Panc1 (cell line): ENCODE results near the gene DNAJC13. TPM values are rescaled to one million over a fixed set of nuclear protein-coding genes. Genes with fewer than 3 reads are reported as not detected.
"Not testable (repeated sequence)": the region's sequence is repeated elsewhere in the genome, so short reads cannot be mapped to it uniquely, and the experiment has no call there.

ENCODE experiments used
- ATAC-seq: fragments of 200-7000 bp; cut with Tn5 transposase; 2 replicates; pipeline ENCODE4 v1.9.1; 2020; ENCODE audit warnings: mild to moderate bottlenecking, moderate library complexity
- BruUV-seq: library from RNA; stranded (reverse); fragments of 400-500 nt; replicated peaks from 2 replicates; lab custom pipeline; 2021; lab: Mats Ljungman, UMichigan
- CTCF ChIA-PET: fragments of 300-600 bp; sonication (Branson Sonifier 250); formaldehyde crosslinking; loops from one replicate; lab custom pipeline; 2022; ENCODE audit warnings: antibody characterized with exemption; lab: Charles Lee
- POLR2A ChIA-PET: fragments of 300-600 bp; sonication (Branson Sonifier 250); formaldehyde crosslinking; loops from one replicate; lab custom pipeline; 2022; ENCODE audit warnings: antibody characterized with exemption; lab: Charles Lee
- DNase-seq: peaks from one replicate; pipeline ENCODE4 v3.0.0-alpha.2; 2010; ENCODE audit warnings: low read depth, low spot score
- H3K27ac ChIP-seq: 2 replicates; pipeline ENCODE4 v1.5.1; 2011; ENCODE audit warnings: mild to moderate bottlenecking, low read length, inconsistent platforms
- H3K27me3 ChIP-seq: fragments of 200-500 bp; sonication (Bioruptor generic); 2 replicates; pipeline ENCODE4 v1.6.0; 2014; ENCODE audit warnings: low read length, inconsistent platforms; ENCODE audit not compliant: control insufficient read depth, insufficient read depth
- H3K36me3 ChIP-seq: fragments of 200-500 bp; sonication (Bioruptor generic); 2 replicates; pipeline ENCODE4 v1.5.1; 2014; ENCODE audit warnings: inconsistent platforms, mild to moderate bottlenecking, low read length, moderate library complexity; ENCODE audit not compliant: control insufficient read depth, insufficient read depth
- H3K4me1 ChIP-seq: 2 replicates; pipeline ENCODE4 v1.5.1; 2011; ENCODE audit warnings: inconsistent platforms, mild to moderate bottlenecking, low read length, moderate library complexity; ENCODE audit not compliant: control insufficient read depth, insufficient read depth
- H3K4me3 ChIP-seq, 2 experiments: 2 replicates each; pipeline ENCODE4 v1.5.1; 2011 to 2012; ENCODE audit warnings: low read depth in 2 of 2, low read length in 2 of 2, mild to moderate bottlenecking in 2 of 2, inconsistent platforms in 1 of 2, moderate library complexity in 1 of 2
- H3K9me3 ChIP-seq: fragments of 200-500 bp; sonication (Bioruptor generic); 2 replicates; pipeline ENCODE4 v1.5.1; 2014; ENCODE audit warnings: low read depth, mild to moderate bottlenecking, inconsistent platforms, low read length, moderate library complexity; ENCODE audit not compliant: control insufficient read depth, insufficient read depth
- POLR2AphosphoS5 ChIP-seq: IDR thresholded peaks from 2 replicates; pipeline ENCODE4 v1.6.1; 2012; ENCODE audit warnings: mild to moderate bottlenecking, low read depth, low read length, moderate library complexity
- SIN3A ChIP-seq: IDR thresholded peaks from 2 replicates; pipeline ENCODE4 v1.6.1; 2012; ENCODE audit warnings: low read depth, mild to moderate bottlenecking, low read length, moderate library complexity, borderline replicate concordance; ENCODE audit not compliant: insufficient read depth
- TCF7L2 ChIP-seq: IDR thresholded peaks from 2 replicates; pipeline ENCODE4 v1.6.1; 2011; ENCODE audit warnings: mild to moderate bottlenecking, low read depth, low read length, inconsistent platforms
- in situ Hi-C: cut with HindIII; loops from 2 replicates; pipeline ENCODE4 v1.10.0; 2016; ENCODE audit warnings: low sequenced_read_pairs, low pct_unique_long_range_greater_than_20kb
- intact Hi-C: fragments of 100-400 bp; cut with micrococcal nuclease; formaldehyde crosslinking; loops from one replicate; pipeline ENCODE4 v1.10.0; 2022; ENCODE audit not compliant: unreplicated experiment
- total RNA-seq: library from RNA; stranded (reverse); gene quantifications from one replicate; pipeline ENCODE4 v1.2.1, GENCODE V29; 2021; ENCODE audit not compliant: unreplicated experiment
- TF ChIP-seq, protein P1 (sequence below), 2 experiments: IDR thresholded peaks; 2 replicates each; pipeline ENCODE4 v1.6.1; 2011 to 2012; ENCODE audit warnings: low read depth in 2 of 2, control low read depth in 1 of 2, low read length in 1 of 2, mild to moderate bottlenecking in 1 of 2, moderate library complexity in 1 of 2; ENCODE audit not compliant: insufficient read depth in 1 of 2
- TF ChIP-seq, protein P2 (sequence below): fragments of 450-650 bp; IDR thresholded peaks from 2 replicates; pipeline ENCODE4 v1.5.1; 2017; ENCODE audit warnings: mild to moderate bottlenecking

DNAJC13 gene
- total RNA-seq, 1 experiment from 2014 or later: 54.2 TPM

- ChIA-PET POLR2A (no interaction called here), CTCF (interaction anchor here (1.2 kb wide), 1 partner anchor 35 kb away, joined by 3 read pairs; the partner anchor contains the start of gene DNAJC13)
- BruUV-seq: no TSS peak
- no peak overlapping the region for H3K27ac ChIP-seq
- intact Hi-C loops: no loop called here
- in situ Hi-C loops: no loop called here
- no peaks in the 10 kb centered on the region for H3K4me1 ChIP-seq
- TF ChIP-seq SIN3A: no peak
- TF ChIP-seq POLR2AphosphoS5: no peak
- TF ChIP-seq, protein P1, sequence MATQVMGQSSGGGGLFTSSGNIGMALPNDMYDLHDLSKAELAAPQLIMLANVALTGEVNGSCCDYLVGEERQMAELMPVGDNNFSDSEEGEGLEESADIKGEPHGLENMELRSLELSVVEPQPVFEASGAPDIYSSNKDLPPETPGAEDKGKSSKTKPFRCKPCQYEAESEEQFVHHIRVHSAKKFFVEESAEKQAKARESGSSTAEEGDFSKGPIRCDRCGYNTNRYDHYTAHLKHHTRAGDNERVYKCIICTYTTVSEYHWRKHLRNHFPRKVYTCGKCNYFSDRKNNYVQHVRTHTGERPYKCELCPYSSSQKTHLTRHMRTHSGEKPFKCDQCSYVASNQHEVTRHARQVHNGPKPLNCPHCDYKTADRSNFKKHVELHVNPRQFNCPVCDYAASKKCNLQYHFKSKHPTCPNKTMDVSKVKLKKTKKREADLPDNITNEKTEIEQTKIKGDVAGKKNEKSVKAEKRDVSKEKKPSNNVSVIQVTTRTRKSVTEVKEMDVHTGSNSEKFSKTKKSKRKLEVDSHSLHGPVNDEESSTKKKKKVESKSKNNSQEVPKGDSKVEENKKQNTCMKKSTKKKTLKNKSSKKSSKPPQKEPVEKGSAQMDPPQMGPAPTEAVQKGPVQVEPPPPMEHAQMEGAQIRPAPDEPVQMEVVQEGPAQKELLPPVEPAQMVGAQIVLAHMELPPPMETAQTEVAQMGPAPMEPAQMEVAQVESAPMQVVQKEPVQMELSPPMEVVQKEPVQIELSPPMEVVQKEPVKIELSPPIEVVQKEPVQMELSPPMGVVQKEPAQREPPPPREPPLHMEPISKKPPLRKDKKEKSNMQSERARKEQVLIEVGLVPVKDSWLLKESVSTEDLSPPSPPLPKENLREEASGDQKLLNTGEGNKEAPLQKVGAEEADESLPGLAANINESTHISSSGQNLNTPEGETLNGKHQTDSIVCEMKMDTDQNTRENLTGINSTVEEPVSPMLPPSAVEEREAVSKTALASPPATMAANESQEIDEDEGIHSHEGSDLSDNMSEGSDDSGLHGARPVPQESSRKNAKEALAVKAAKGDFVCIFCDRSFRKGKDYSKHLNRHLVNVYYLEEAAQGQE (IDR thresholded peaks at IDR 0.05; ENCODE audit: insufficient read depth in 1 of 2, low read depth in 2 of 2, low read length in 1 of 2): no peak
- no peak for TF ChIP-seq TCF7L2
- TF ChIP-seq, protein P2, sequence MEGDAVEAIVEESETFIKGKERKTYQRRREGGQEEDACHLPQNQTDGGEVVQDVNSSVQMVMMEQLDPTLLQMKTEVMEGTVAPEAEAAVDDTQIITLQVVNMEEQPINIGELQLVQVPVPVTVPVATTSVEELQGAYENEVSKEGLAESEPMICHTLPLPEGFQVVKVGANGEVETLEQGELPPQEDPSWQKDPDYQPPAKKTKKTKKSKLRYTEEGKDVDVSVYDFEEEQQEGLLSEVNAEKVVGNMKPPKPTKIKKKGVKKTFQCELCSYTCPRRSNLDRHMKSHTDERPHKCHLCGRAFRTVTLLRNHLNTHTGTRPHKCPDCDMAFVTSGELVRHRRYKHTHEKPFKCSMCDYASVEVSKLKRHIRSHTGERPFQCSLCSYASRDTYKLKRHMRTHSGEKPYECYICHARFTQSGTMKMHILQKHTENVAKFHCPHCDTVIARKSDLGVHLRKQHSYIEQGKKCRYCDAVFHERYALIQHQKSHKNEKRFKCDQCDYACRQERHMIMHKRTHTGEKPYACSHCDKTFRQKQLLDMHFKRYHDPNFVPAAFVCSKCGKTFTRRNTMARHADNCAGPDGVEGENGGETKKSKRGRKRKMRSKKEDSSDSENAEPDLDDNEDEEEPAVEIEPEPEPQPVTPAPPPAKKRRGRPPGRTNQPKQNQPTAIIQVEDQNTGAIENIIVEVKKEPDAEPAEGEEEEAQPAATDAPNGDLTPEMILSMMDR: no peak
- no peak for DNase-seq
- no peak overlapping the region for H3K4me3 ChIP-seq
- no peaks in the 10 kb centered on the region for H3K36me3 ChIP-seq
- H3K27me3 ChIP-seq: peaks cover 30% of the 10 kb centered on the region
- H3K9me3 ChIP-seq: no peaks in the 10 kb centered on the region
- ATAC-seq: no peak
Observed at GRCh38 chr3:132382688-132383194, 34.6 kb upstream of the DNAJC13 start.

GRCh38 chr3:132386259-132386658 is 31.0 kb upstream of the DNAJC13 start:
- intact Hi-C loops: no loop called here
- H3K9me3 ChIP-seq: no peaks in the 10 kb centered on the region
- in situ Hi-C loops: no loop called here
- no peak for DNase-seq
- POLR2A ChIA-PET: no interaction called here
- no peak overlapping the region for H3K27ac ChIP-seq
- no peak for TF ChIP-seq TCF7L2
- TF ChIP-seq, protein P2: no peak
- TF ChIP-seq POLR2AphosphoS5: no peak
- TF ChIP-seq, protein P1 (IDR thresholded peaks at IDR 0.05; ENCODE audit: insufficient read depth in 1 of 2, low read depth in 2 of 2, low read length in 1 of 2): no peak
- no peak for TF ChIP-seq SIN3A
- H3K4me1 ChIP-seq: no peaks in the 10 kb centered on the region
- H3K27me3 ChIP-seq: peaks cover 35% of the 10 kb centered on the region
- no peaks in the 10 kb centered on the region for H3K36me3 ChIP-seq
- no peak for ATAC-seq
- no peak overlapping the region for H3K4me3 ChIP-seq
- CTCF ChIA-PET: no interaction called here
- BruUV-seq: no TSS peak

DNA sequence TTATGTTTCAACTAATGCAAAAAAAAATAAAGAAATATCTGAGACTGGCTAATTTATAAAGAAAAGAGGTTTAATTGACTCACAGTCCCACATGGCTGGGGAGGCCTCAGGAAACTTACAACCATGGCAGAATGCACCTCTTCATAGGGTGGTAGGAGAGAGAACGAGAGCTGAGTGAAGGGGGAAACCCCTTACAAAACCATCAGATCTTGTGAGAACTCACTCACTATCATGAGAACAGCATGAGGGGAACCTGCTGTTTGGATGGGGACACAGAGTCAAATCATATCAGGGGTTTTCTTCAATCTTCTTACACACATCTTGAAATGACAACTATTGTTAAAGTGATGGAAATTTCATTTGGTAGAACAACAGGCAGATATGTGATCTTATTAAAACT is 24.6 kb upstream of the DNAJC13 start:
- H3K27ac ChIP-seq, BruUV-seq, POLR2A ChIA-PET, H3K9me3 ChIP-seq, CTCF ChIA-PET, H3K4me3 ChIP-seq, H3K4me1 ChIP-seq, in situ Hi-C loops, DNase-seq, H3K36me3 ChIP-seq, ATAC-seq: not testable (repeated sequence)
- intact Hi-C loops: loop anchor here (10.0 kb wide), 1 partner anchor 358 kb away; the partner anchor contains the start of gene CPNE4
- peaks cover 20% of the 10 kb centered on the region for H3K27me3 ChIP-seq
